Fibroblast of mammary gland (primary cell): ENCODE data around the gene SLC25A26.

Experiments
- DNase-seq: peaks from one replicate; pipeline ENCODE4 v3.0.0-alpha.2; 2010; ENCODE audit warnings: low read depth
- H3K4me3 ChIP-seq: 2 replicates; pipeline ENCODE4 v1.5.1; 2011; ENCODE audit warnings: low read depth, mild to moderate bottlenecking, low read length, moderate library complexity; ENCODE audit not compliant: control insufficient read depth
- TF ChIP-seq, protein P1 (sequence below): conservative IDR thresholded peaks from 2 replicates; pipeline ENCODE4 v1.5.1; 2011; ENCODE audit warnings: low read depth, low read length, inconsistent platforms; ENCODE audit not compliant: control insufficient read depth, insufficient read depth

SLC25A26 gene

DNA sequence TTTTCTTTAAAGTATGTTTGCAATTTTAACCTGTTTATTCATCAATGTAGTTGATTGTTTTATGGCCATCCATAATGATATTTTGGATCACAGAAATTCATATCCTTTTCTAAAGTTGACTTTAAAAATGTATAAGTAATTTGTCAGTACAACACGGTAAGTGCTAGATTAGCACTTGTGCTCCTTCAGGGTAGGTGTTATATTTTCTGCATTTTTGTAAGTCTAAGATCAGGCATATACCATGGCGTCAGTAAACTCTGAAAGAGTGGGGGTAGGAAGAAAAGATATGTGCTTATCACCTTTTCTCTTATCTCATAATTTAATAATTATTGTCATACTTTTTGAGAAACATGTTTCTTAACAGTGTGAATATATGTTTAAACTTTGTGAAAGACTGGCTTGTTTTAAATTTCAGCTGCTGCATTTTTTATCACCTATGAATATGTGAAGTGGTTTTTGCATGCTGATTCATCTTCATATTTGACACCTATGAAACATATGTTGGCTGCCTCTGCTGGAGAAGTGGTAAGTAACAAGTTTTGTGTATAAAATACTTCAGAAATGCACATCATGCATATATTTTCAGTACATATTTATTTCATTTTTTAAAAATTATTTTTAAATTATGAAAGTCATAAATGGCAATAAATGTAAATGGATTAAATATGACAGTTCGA is 22.1 kb downstream of the SLC25A26 start:
- DNase-seq: no peak
- TF ChIP-seq, protein P1, sequence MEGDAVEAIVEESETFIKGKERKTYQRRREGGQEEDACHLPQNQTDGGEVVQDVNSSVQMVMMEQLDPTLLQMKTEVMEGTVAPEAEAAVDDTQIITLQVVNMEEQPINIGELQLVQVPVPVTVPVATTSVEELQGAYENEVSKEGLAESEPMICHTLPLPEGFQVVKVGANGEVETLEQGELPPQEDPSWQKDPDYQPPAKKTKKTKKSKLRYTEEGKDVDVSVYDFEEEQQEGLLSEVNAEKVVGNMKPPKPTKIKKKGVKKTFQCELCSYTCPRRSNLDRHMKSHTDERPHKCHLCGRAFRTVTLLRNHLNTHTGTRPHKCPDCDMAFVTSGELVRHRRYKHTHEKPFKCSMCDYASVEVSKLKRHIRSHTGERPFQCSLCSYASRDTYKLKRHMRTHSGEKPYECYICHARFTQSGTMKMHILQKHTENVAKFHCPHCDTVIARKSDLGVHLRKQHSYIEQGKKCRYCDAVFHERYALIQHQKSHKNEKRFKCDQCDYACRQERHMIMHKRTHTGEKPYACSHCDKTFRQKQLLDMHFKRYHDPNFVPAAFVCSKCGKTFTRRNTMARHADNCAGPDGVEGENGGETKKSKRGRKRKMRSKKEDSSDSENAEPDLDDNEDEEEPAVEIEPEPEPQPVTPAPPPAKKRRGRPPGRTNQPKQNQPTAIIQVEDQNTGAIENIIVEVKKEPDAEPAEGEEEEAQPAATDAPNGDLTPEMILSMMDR: no peak
- no peak overlapping the region for H3K4me3 ChIP-seq

DNA sequence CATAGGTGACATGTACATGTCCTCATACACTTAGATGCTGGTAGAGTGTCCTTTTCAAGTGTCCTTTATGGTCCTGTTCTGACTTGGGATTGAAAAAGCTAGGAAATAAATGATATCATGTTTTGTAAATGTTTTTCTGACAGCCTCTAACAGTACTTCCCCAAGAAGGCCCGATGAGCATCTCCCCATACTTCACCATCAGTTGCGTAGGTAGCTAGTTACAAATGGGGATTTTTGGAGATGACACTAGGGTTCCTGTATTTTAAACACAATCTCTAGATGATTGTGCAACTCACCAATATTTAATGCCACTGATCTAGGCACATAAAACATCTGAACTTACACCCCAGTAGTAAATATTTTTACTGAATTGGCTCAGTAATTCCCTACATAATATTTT is 27.8 kb downstream of the SLC25A26 start:
- H3K4me3 ChIP-seq: no peak overlapping the region
- TF ChIP-seq, protein P1: no peak
- no peak for DNase-seq

DNA sequence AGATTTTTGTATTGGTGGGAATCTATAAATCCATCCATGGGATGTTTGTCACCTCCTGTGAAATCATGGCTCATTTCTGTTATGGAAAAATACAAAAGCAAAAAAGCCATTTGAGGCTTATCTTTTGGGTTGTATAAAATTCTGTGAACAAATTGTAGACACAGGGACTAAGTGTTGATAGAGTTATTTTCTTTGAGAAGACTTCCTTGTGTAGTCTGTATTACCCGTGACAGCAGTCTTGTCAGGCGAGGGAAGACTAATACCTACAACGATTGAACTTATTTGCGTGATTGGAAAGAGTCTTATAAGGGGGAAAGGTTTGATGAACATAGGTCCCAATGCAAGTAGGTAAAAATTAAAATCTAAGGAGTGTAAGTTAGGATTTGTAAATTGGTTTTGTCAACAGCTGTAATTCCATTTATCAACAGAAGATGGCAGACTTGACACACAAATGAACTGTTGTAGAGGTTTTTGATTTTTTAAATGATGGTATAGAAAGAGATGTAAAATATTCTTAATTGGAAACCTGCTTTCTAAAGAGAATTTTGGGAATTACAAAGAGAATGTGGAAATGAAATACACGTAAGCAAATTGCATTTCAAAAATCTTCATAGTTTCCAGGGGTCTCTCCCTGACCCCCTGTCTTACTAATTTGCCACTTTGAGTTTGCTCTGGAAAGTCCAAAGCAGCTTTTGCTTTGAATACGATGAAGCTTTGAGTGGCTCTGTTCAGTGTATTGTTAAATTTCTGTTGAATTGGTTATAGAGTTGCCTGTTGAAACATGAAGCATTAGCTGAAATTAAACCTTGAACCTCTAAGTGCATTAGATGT is 33.2 kb downstream of the SLC25A26 start:
- no peak overlapping the region for H3K4me3 ChIP-seq
- DNase-seq: peak; percentile 64
- TF ChIP-seq, protein P1: peak; percentile 71

DNA sequence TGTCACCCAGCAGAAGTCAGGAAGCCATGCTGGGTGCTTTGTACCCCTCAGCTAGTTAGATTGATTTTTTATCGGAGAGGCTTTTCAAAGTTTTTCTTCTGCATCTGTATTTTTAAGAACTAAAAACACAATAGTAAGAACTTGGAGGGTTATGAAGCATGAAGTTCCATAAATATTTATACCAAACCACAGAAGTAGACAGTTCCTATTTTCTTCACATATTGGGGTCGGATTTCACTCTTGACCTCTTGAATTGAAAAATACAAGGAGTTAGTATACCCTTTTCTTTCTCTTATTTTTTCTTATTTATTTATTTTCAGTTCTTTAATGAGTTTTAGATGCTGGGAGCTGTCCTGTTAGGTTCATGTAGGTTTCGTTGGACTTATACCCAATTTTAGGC is 35.1 kb downstream of the SLC25A26 start:
- DNase-seq: no peak
- no peak overlapping the region for H3K4me3 ChIP-seq
- TF ChIP-seq, protein P1: no peak

DNA sequence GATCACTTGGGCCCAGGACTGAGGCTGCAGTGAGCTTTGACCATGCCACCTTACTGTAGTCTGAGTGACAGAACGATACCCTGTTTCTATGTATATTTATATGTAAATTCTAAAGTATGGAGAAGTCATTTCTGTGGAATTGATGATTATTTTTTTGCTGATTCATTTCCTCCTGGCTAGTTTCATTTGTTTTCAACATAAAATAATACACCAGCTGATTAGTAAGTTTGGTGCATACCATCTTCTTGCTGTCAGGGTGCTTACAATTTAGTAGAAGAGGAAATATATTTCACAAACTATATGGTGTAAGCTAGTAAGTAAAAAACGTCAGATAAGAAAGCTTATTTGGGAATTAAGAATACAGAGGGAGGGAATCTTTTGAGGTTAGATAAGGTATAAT is 36.0 kb downstream of the SLC25A26 start:
- H3K4me3 ChIP-seq: no peak overlapping the region
- TF ChIP-seq, protein P1: no peak
- DNase-seq: peak; percentile 15

DNA sequence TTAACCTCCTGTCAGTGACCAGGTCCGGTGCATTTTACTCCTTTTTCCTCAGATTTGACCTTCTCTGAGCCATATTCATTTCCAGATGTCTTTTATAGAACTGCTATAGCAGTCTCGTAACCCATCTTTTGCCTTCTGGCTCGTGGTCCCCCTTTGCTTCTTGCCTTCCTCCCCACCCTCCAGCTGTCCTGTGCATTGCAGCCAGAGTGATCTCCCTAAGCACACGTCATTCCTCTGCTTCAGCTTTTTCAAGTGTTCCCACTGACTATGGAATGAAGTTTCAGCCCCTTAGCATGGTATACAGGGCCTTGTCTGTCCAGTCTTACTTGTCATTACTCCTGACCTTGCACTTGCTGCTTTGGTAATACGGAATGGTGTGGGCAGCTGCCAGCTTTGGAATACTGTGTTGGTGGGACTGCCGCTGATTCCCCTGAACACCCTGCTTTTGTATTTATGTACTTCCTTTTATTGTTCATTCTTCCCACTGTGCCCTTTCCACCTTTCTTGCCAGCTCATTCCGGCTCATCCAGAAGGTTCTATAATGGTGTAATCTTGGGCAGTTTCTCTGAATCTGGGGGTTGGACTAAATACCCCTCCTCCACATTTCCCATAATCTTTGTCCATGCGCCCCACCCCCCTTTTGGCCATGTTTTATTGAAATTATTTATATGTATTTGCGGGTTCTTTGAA is 38.9 kb downstream of the SLC25A26 start:
- H3K4me3 ChIP-seq: no peak overlapping the region
- TF ChIP-seq, protein P1: no peak
- peak; percentile 25 for DNase-seq
